MCF 10A (cell line): ENCODE measurements around the gene EEF2KMT. TPM values are rescaled to one million over a fixed set of nuclear protein-coding genes. Genes with fewer than 3 reads are reported as not detected.
"Not testable (repeated sequence)": the region's sequence is repeated elsewhere in the genome, so short reads cannot be mapped to it uniquely, and the experiment has no call there.

Experiments used
- BruUV-seq: library from RNA; stranded (reverse); fragments of 400-500 nt; replicated peaks from 2 replicates; lab custom pipeline; 2021; lab: Mats Ljungman, UMichigan
- CTCF ChIA-PET: fragments of 300-600 bp; sonication (Branson Sonifier 250); formaldehyde crosslinking; extraction: SDS; loops from one replicate; lab custom pipeline; 2021; ENCODE audit warnings: antibody characterized with exemption, inconsistent platforms; lab: Yijun Ruan, JAX
- POLR2A ChIA-PET: fragments of 300-600, 350-650 bp; sonication (Branson Sonifier 250); formaldehyde crosslinking; extraction: SDS; loops from one replicate; lab custom pipeline; 2020; ENCODE audit warnings: antibody characterized with exemption, inconsistent platforms; lab: Yijun Ruan, JAX
- DNase-seq: peaks from one replicate; pipeline ENCODE4 v3.0.0-alpha.2; 2018; ENCODE audit not compliant: unreplicated experiment
- H3K27ac Mint-ChIP-seq: one replicate; pipeline ENCODE4 v1.8.0; 2022; ENCODE audit warnings: mild to moderate bottlenecking, low read depth, mixed read lengths; ENCODE audit not compliant: unreplicated experiment
- H3K27me3 Mint-ChIP-seq: one replicate; pipeline ENCODE4 v1.8.0; 2022; ENCODE audit warnings: mixed read lengths; ENCODE audit not compliant: insufficient read depth, unreplicated experiment
- H3K36me3 Mint-ChIP-seq: one replicate; pipeline ENCODE4 v1.8.0; 2022; ENCODE audit warnings: mild to moderate bottlenecking, moderate library complexity, mixed read lengths; ENCODE audit not compliant: insufficient read depth, unreplicated experiment
- H3K4me1 Mint-ChIP-seq: one replicate; pipeline ENCODE4 v1.8.0; 2022; ENCODE audit warnings: mixed read lengths; ENCODE audit not compliant: insufficient read depth, unreplicated experiment
- H3K4me3 Mint-ChIP-seq: one replicate; pipeline ENCODE4 v1.8.0; 2022; ENCODE audit warnings: mild to moderate bottlenecking, moderate library complexity, mixed read lengths; ENCODE audit not compliant: unreplicated experiment
- H3K9me3 Mint-ChIP-seq: one replicate; pipeline ENCODE4 v1.8.0; 2022; ENCODE audit warnings: mixed read lengths; ENCODE audit not compliant: unreplicated experiment
- intact Hi-C: fragments of 100-400 bp; cut with micrococcal nuclease; formaldehyde crosslinking; loops from 2 replicates; pipeline ENCODE4 v1.14.1; 2022
- total RNA-seq: library from RNA; stranded (reverse); gene quantifications from 2 replicates; pipeline ENCODE4 v1.2.3, GENCODE V29; 2022
- TF ChIP-seq, protein P1 (sequence below): fragments of 200-600 bp; IDR thresholded peaks from one replicate; pipeline ENCODE4 v1.8.0; 2022; ENCODE audit warnings: antibody characterized with exemption, mild to moderate bottlenecking; ENCODE audit not compliant: unreplicated experiment

The EEF2KMT gene
- total RNA-seq, 1 experiment from 2014 or later, result 25.8 TPM

DNA sequence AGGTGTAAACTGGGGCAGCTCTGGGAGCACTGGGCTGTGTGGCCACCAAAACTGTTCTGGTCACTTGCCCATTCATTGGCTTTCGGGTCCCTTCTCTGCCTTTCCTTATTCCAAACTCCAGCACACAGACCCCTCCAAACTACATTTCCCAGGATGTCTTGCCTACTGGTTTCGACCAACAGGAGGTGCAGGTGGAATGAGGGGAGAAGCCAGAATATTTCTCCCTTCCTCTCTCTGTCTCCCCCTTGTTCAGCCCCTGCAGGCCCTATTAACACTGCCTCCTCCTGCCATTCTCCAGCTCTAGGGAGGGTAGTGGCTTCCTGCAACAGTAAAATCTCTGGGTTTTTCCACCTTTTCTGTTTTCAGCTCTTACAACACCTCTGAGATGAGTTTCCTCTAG, 50.7 kb downstream of the EEF2KMT start:
- BruUV-seq, result no TSS peak
- ChIA-PET POLR2A (no interaction called here), CTCF (interaction anchor here (1.4 kb wide), 1 partner anchor 11 kb away, joined by 5 read pairs; no protein-coding TSS in a partner anchor)
- H3K4me3 Mint-ChIP-seq, result no peak overlapping the region
- DNase-seq, result no peak
- no peaks in the 10 kb centered on the region for H3K4me1 Mint-ChIP-seq
- TF ChIP-seq, protein P1, sequence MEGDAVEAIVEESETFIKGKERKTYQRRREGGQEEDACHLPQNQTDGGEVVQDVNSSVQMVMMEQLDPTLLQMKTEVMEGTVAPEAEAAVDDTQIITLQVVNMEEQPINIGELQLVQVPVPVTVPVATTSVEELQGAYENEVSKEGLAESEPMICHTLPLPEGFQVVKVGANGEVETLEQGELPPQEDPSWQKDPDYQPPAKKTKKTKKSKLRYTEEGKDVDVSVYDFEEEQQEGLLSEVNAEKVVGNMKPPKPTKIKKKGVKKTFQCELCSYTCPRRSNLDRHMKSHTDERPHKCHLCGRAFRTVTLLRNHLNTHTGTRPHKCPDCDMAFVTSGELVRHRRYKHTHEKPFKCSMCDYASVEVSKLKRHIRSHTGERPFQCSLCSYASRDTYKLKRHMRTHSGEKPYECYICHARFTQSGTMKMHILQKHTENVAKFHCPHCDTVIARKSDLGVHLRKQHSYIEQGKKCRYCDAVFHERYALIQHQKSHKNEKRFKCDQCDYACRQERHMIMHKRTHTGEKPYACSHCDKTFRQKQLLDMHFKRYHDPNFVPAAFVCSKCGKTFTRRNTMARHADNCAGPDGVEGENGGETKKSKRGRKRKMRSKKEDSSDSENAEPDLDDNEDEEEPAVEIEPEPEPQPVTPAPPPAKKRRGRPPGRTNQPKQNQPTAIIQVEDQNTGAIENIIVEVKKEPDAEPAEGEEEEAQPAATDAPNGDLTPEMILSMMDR, result no peak
- peaks cover 57% of the 10 kb centered on the region for H3K27me3 Mint-ChIP-seq
- no peak overlapping the region for H3K27ac Mint-ChIP-seq
- intact Hi-C loops, result no loop called here
- H3K9me3 Mint-ChIP-seq, result no peaks in the 10 kb centered on the region
- no peaks in the 10 kb centered on the region for H3K36me3 Mint-ChIP-seq

DNA sequence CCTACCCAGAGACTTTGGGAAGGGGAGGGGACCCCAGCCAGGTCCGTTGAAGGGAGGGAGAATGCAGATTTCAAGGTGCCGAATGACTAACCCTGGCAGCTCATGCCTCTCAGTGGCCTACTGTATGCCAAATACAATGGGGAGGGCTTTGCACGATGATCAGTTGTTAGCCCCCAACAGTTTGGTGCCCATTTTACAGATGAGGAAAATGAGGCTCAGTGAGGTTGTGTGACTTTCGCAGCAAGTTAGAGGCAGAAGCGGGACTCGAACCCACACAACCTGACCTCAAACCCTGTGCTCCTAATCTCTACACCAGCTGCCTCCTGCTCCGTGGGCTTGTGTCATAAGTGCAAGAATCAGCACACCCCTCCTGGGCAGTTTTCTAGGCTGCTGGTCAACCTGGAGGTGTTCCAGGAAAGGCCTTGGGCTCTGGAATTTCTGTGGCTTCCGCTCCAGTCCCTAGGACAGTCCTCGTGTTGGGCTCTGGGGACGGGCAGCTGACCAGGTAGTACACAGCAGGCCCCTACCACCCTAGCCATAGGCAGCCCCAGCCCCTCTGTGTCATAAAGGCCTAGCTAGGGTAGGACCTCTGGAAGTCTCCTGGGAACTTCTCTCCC, 52.0 kb downstream of the EEF2KMT start:
- DNase-seq, result no peak
- ChIA-PET CTCF (interaction anchor here (1.0 to 1.5 kb wide), 2 partner anchors 8 to 46 kb away, joined by 3 to 5 read pairs; no protein-coding TSS in a partner anchor), POLR2A (no interaction called here)
- Mint-ChIP-seq H3K27ac (no peak overlapping the region), H3K4me1 (no peaks in the 10 kb centered on the region), H3K36me3 (no peaks in the 10 kb centered on the region), H3K4me3 (no peak overlapping the region), H3K27me3 (peaks cover 54% of the 10 kb centered on the region), H3K9me3 (no peaks in the 10 kb centered on the region)
- no TSS peak for BruUV-seq
- intact Hi-C loops, result no loop called here
- TF ChIP-seq, protein P1, result no peak

DNA sequence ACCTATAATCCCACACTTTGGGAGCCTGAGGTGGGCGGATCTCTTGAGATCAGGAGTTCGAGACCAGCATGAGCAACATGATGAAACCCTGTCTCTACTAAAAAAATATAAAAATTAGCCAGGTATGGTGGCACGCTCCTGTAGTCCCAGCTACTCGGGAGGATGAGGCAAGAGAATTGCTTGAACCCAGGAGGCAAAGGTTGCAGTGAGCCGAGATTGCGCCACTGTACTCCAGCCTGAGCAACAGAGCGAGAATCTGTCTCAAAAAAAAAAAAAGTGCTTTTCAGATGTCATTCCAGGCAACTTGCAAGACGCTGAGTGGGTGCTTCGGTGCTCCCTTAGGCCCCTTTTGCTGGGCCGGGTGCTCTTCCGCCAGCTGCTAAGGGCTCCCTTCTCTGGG, 53.0 kb downstream of the EEF2KMT start:
- H3K4me3 Mint-ChIP-seq, H3K9me3 Mint-ChIP-seq, H3K4me1 Mint-ChIP-seq, DNase-seq, H3K27ac Mint-ChIP-seq, BruUV-seq, H3K36me3 Mint-ChIP-seq, POLR2A ChIA-PET, intact Hi-C loops: not testable (repeated sequence)
- peaks cover 49% of the 10 kb centered on the region for H3K27me3 Mint-ChIP-seq
- CTCF ChIA-PET, result interaction anchor here (1.1 to 1.5 kb wide), 2 partner anchors 9 to 10 kb away, joined by 3 read pairs; no protein-coding TSS in a partner anchor

DNA sequence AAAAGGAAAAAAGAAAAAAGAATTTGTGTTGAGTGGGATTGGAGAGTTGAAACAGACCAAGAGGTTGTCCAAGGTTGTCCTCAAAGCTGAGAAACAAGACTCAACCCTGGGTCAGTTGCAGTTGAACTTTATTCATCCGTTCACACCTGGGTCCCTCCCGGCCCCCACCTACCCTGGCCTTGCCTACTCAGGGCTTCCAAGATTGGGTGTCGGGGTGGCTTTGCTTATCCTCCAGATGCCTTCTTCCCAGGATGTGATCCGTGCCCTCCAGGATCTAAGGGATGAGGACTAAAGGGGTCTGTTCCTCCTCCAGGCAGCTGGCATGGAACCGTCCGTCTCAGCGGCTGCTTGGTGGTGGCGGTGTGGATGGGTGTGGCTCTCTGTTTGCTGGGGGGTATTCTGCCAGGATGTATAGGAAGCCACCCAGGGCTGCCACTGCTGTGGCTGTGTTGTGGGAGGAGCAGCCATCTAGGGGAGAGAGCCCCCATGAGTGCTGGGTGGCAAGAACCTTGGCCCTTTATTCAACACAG, 53.5 kb downstream of the EEF2KMT start:
- H3K4me3 Mint-ChIP-seq, result no peak overlapping the region
- BruUV-seq, result no TSS peak

More for the DNA sequence above, 53.5 kb downstream of the EEF2KMT start:
- Mint-ChIP-seq H3K9me3 (no peaks in the 10 kb centered on the region), H3K4me1 (no peaks in the 10 kb centered on the region), H3K27me3 (peaks cover 44% of the 10 kb centered on the region), H3K36me3 (no peaks in the 10 kb centered on the region), H3K27ac (no peak overlapping the region)
- POLR2A ChIA-PET, result no interaction called here
- TF ChIP-seq, protein P1, result no peak
- DNase-seq, result no peak
- CTCF ChIA-PET, result interaction anchor here (1.0 to 1.5 kb wide), 3 partner anchors 10 to 40 kb away, joined by 3 read pairs; no protein-coding TSS in a partner anchor
- intact Hi-C loops, result no loop called here
